Gastrocnemius medialis (tissue), 4 donors: ENCODE results near the gene EHD3.

ENCODE experiments used
- CTCF ChIP-seq, 5 experiments: fragments of 450-650 bp in 3 of 5; fragments of 200-600 bp in 2 of 5; sonication (generic) in 2 of 5; IDR thresholded peaks in 4 of 5; conservative IDR thresholded peaks in 1 of 5; 1 replicate in 4 of 5; 2 replicates in 1 of 5; pipeline ENCODE4 v1.5.1; 2016 to 2019; ENCODE audit warnings: antibody characterized with exemption in 5 of 5, mild to moderate bottlenecking in 3 of 5, moderate library complexity in 3 of 5
- POLR2A ChIP-seq, 2 donors: fragments of 450-650 bp; IDR thresholded peaks; one replicate each; pipeline ENCODE4 v1.6.1; 2017; ENCODE audit warnings: antibody characterized with exemption in 2 of 2, mild to moderate bottlenecking in 2 of 2, moderate library complexity in 2 of 2

GRCh38 chr2:31282634-31283033, 48.7 kb downstream of the EHD3 start:
- TF ChIP-seq CTCF (IDR thresholded peaks at IDR 0.05 in 4 of 5, conservative IDR thresholded peaks at IDR 0.05 in 1 of 5), result no peak
- TF ChIP-seq POLR2A (IDR thresholded peaks at IDR 0.05), result no peak
